ENCODE data around the gene PPP2R3A. TPM values are rescaled to one million over a fixed set of nuclear protein-coding genes. Genes with fewer than 3 reads are reported as not detected.
"Not testable (repeated sequence)": the region's sequence is repeated elsewhere in the genome, so short reads cannot be mapped to it uniquely, and the experiment has no call there.

Gene PPP2R3A
- total RNA-seq, 1 donor, result 0.52 TPM

- not testable (repeated sequence) for H3K27me3 ChIP-seq (ENCODE audit: insufficient read depth, low read length); H3K4me3 ChIP-seq (ENCODE audit: low read length); H3K9me3 ChIP-seq (ENCODE audit: low read depth, low read length)
- peaks cover 44% of the 10 kb centered on the region for H3K4me1 ChIP-seq (ENCODE audit: insufficient read depth, low read length)
Observed at GRCh38 chr3:136168236-136168635, 202.7 kb downstream of the PPP2R3A start.

- Histone ChIP-seq H3K27me3 (ENCODE audit: insufficient read depth, low read length) (no peaks in the 10 kb centered on the region), H3K4me1 (ENCODE audit: insufficient read depth, low read length) (peaks cover 47% of the 10 kb centered on the region), H3K9me3 (ENCODE audit: low read depth, low read length) (no peaks in the 10 kb centered on the region), H3K4me3 (ENCODE audit: low read length) (no peak overlapping the region)
Observed at GRCh38 chr3:136171097-136171542, 205.6 kb downstream of the PPP2R3A start.

- H3K27me3 ChIP-seq (ENCODE audit: insufficient read depth, low read length), result no peaks in the 10 kb centered on the region
- no peak overlapping the region for H3K4me3 ChIP-seq (ENCODE audit: low read length)
- peaks cover 65% of the 10 kb centered on the region for H3K4me1 ChIP-seq (ENCODE audit: insufficient read depth, low read length)
- no peaks in the 10 kb centered on the region for H3K9me3 ChIP-seq (ENCODE audit: low read depth, low read length)
Observed at GRCh38 chr3:136173939-136174490, 208.5 kb downstream of the PPP2R3A start.

- peaks cover 72% of the 10 kb centered on the region for H3K4me1 ChIP-seq (ENCODE audit: insufficient read depth, low read length)
- no peak overlapping the region for H3K4me3 ChIP-seq (ENCODE audit: low read length)
- no peaks in the 10 kb centered on the region for H3K27me3 ChIP-seq (ENCODE audit: insufficient read depth, low read length)
- H3K9me3 ChIP-seq (ENCODE audit: low read depth, low read length), result no peaks in the 10 kb centered on the region
Observed at GRCh38 chr3:136177876-136178275, 212.3 kb downstream of the PPP2R3A start.

GRCh38 chr3:136181741-136182140, 216.2 kb downstream of the PPP2R3A start:
- Histone ChIP-seq H3K27me3 (ENCODE audit: insufficient read depth, low read length) (no peaks in the 10 kb centered on the region), H3K4me3 (ENCODE audit: low read length) (no peak overlapping the region), H3K4me1 (ENCODE audit: insufficient read depth, low read length) (peaks cover 75% of the 10 kb centered on the region), H3K9me3 (ENCODE audit: low read depth, low read length) (no peaks in the 10 kb centered on the region)

GRCh38 chr3:136184703-136185102, 219.2 kb downstream of the PPP2R3A start:
- H3K27me3 ChIP-seq (ENCODE audit: insufficient read depth, low read length), result no peaks in the 10 kb centered on the region
- no peaks in the 10 kb centered on the region for H3K9me3 ChIP-seq (ENCODE audit: low read depth, low read length)
- H3K4me1 ChIP-seq (ENCODE audit: insufficient read depth, low read length), result peaks cover 80% of the 10 kb centered on the region
- H3K4me3 ChIP-seq (ENCODE audit: low read length), result no peak overlapping the region

- Histone ChIP-seq H3K4me3 (ENCODE audit: low read length) (no peak overlapping the region), H3K27me3 (ENCODE audit: insufficient read depth, low read length) (no peaks in the 10 kb centered on the region), H3K9me3 (ENCODE audit: low read depth, low read length) (no peaks in the 10 kb centered on the region), H3K4me1 (ENCODE audit: insufficient read depth, low read length) (peaks cover 89% of the 10 kb centered on the region)
Observed at GRCh38 chr3:136186344-136186743, 220.8 kb downstream of the PPP2R3A start.

GRCh38 chr3:136186846-136187245, 221.3 kb downstream of the PPP2R3A start:
- no peak overlapping the region for H3K4me3 ChIP-seq (ENCODE audit: low read length)
- peaks cover 91% of the 10 kb centered on the region for H3K4me1 ChIP-seq (ENCODE audit: insufficient read depth, low read length)
- H3K27me3 ChIP-seq (ENCODE audit: insufficient read depth, low read length), result no peaks in the 10 kb centered on the region
- H3K9me3 ChIP-seq (ENCODE audit: low read depth, low read length), result no peaks in the 10 kb centered on the region

GRCh38 chr3:136187868-136188267, 222.3 kb downstream of the PPP2R3A start:
- no peak overlapping the region for H3K4me3 ChIP-seq (ENCODE audit: low read length)
- no peaks in the 10 kb centered on the region for H3K27me3 ChIP-seq (ENCODE audit: insufficient read depth, low read length)
- H3K4me1 ChIP-seq (ENCODE audit: insufficient read depth, low read length), result peaks cover 93% of the 10 kb centered on the region
- H3K9me3 ChIP-seq (ENCODE audit: low read depth, low read length), result no peaks in the 10 kb centered on the region

- H3K27me3 ChIP-seq (ENCODE audit: insufficient read depth, low read length), result no peaks in the 10 kb centered on the region
- H3K9me3 ChIP-seq (ENCODE audit: low read depth, low read length), result no peaks in the 10 kb centered on the region
- H3K4me3 ChIP-seq (ENCODE audit: low read length), result no peak overlapping the region
- H3K4me1 ChIP-seq (ENCODE audit: insufficient read depth, low read length), result peaks cover 90% of the 10 kb centered on the region
Observed at GRCh38 chr3:136189043-136189442, 223.5 kb downstream of the PPP2R3A start.

- H3K4me1 ChIP-seq (ENCODE audit: insufficient read depth, low read length), result peaks cover 80% of the 10 kb centered on the region
- H3K9me3 ChIP-seq (ENCODE audit: low read depth, low read length), result no peaks in the 10 kb centered on the region
- H3K27me3 ChIP-seq (ENCODE audit: insufficient read depth, low read length), result no peaks in the 10 kb centered on the region
- H3K4me3 ChIP-seq (ENCODE audit: low read length), result no peak overlapping the region
Observed at GRCh38 chr3:136189859-136190617, 224.5 kb downstream of the PPP2R3A start.

- peaks cover 67% of the 10 kb centered on the region for H3K4me1 ChIP-seq (ENCODE audit: insufficient read depth, low read length)
- not testable (repeated sequence) for H3K4me3 ChIP-seq (ENCODE audit: low read length); H3K27me3 ChIP-seq (ENCODE audit: insufficient read depth, low read length); H3K9me3 ChIP-seq (ENCODE audit: low read depth, low read length)
Observed at GRCh38 chr3:136192195-136192594, 226.7 kb downstream of the PPP2R3A start.

GRCh38 chr3:136192831-136193230, 227.3 kb downstream of the PPP2R3A start:
- Histone ChIP-seq H3K4me1 (ENCODE audit: insufficient read depth, low read length) (peaks cover 65% of the 10 kb centered on the region), H3K9me3 (ENCODE audit: low read depth, low read length) (no peaks in the 10 kb centered on the region), H3K27me3 (ENCODE audit: insufficient read depth, low read length) (no peaks in the 10 kb centered on the region), H3K4me3 (ENCODE audit: low read length) (peak overlapping the region; percentile 78)

GRCh38 chr3:136193278-136194054, 227.9 kb downstream of the PPP2R3A start:
- H3K27me3 ChIP-seq (ENCODE audit: insufficient read depth, low read length), result no peaks in the 10 kb centered on the region
- no peaks in the 10 kb centered on the region for H3K9me3 ChIP-seq (ENCODE audit: low read depth, low read length)
- peak overlapping the region; percentile 78 for H3K4me3 ChIP-seq (ENCODE audit: low read length)
- H3K4me1 ChIP-seq (ENCODE audit: insufficient read depth, low read length), result peaks cover 58% of the 10 kb centered on the region

Measured in mononuclear cell (primary cell).